HG03103 (cell line): ENCODE results near the gene TUG1.
A peak's percentile ranks its signal among the peaks of the same experiment; 100 is the strongest.

Experiments used
- ATAC-seq: cut with Tn5 transposase; IDR thresholded peaks from one replicate; pipeline ENCODE4 v1.9.1; 2021; ENCODE audit warnings: low read depth; ENCODE audit not compliant: unreplicated experiment

Gene TUG1

GRCh38 chr22:30968924-30969531, at the start of gene TUG1:
Gene TUG1 (plus strand): TSS chr22:30969265.
- peak; percentile 69 for ATAC-seq

GRCh38 chr22:30919973-30920372, 49.1 kb upstream of the TUG1 start:
- no peak for ATAC-seq

GRCh38 chr22:30920407-30920806, 48.7 kb upstream of the TUG1 start:
- ATAC-seq, result no peak

GRCh38 chr22:30921108-30921507, 48.0 kb upstream of the TUG1 start:
- no peak for ATAC-seq

GRCh38 chr22:30922151-30922611, 46.9 kb upstream of the TUG1 start:
- no peak for ATAC-seq

- ATAC-seq, result no peak
Observed at GRCh38 chr22:30923168-30923900, 45.7 kb upstream of the TUG1 start.

- ATAC-seq, result no peak
Observed at GRCh38 chr22:30925667-30926066, 43.4 kb upstream of the TUG1 start.

GRCh38 chr22:30926706-30927105, 42.4 kb upstream of the TUG1 start:
- no peak for ATAC-seq

GRCh38 chr22:30927806-30928205, 41.3 kb upstream of the TUG1 start:
- no peak for ATAC-seq

GRCh38 chr22:30928401-30928800, 40.7 kb upstream of the TUG1 start:
- no peak for ATAC-seq

- no peak for ATAC-seq
Observed at GRCh38 chr22:30930228-30930627, 38.8 kb upstream of the TUG1 start.

- ATAC-seq, result no peak
Observed at GRCh38 chr22:30931541-30932300, 37.3 kb upstream of the TUG1 start.

- ATAC-seq, result no peak
Observed at GRCh38 chr22:30932661-30933060, 36.4 kb upstream of the TUG1 start.

- ATAC-seq, result no peak
Observed at GRCh38 chr22:30933457-30933856, 35.6 kb upstream of the TUG1 start.

GRCh38 chr22:30934053-30934452, 35.0 kb upstream of the TUG1 start:
- no peak for ATAC-seq

- ATAC-seq, result no peak
Observed at GRCh38 chr22:30940685-30941362, 28.2 kb upstream of the TUG1 start.

- no peak for ATAC-seq
Observed at GRCh38 chr22:30941363-30941740, 27.7 kb upstream of the TUG1 start.

GRCh38 chr22:30943368-30943767, 25.7 kb upstream of the TUG1 start:
- no peak for ATAC-seq

GRCh38 chr22:30944986-30945385, 24.1 kb upstream of the TUG1 start:
- ATAC-seq, result no peak

- ATAC-seq, result no peak
Observed at GRCh38 chr22:30945653-30946052, 23.4 kb upstream of the TUG1 start.

GRCh38 chr22:30946354-30946753, 22.7 kb upstream of the TUG1 start:
- ATAC-seq, result no peak
